K562 (cell line): ENCODE data around the gene BRPF1. TPM values are rescaled to one million over a fixed set of nuclear protein-coding genes. Genes with fewer than 3 reads are reported as not detected.

Source experiments
- ARID1B ChIP-seq: fragments of 450-650 bp; IDR thresholded peaks from 2 replicates; pipeline ENCODE4 v1.6.1; 2016; ENCODE audit warnings: antibody characterized with exemption, mild to moderate bottlenecking, inconsistent platforms
- ARID4B ChIP-seq: sonication (generic); formaldehyde crosslinking; IDR thresholded peaks from 2 replicates; pipeline ENCODE4 v1.8.0; 2022; ENCODE audit warnings: mild to moderate bottlenecking, missing genetic modification reagents
- CHD4 ChIP-seq: fragments of 200-600 bp; sonication (generic); IDR thresholded peaks from 3 replicates; pipeline ENCODE4 v1.6.1; 2012; ENCODE audit warnings: low read depth, mild to moderate bottlenecking, mixed read lengths, low read length, inconsistent platforms; ENCODE audit not compliant: insufficient read depth, insufficient replicate concordance, poor library complexity, severe bottlenecking
- CREB1 ChIP-seq, 2 experiments: sonication (generic) in 1 of 2; formaldehyde crosslinking in 1 of 2; IDR thresholded peaks; 2 replicates each; pipeline versions ENCODE4 v1.6.1 to v1.8.0; 2012 to 2022; ENCODE audit warnings: inconsistent platforms in 1 of 2, mild to moderate bottlenecking in 1 of 2, missing genetic modification reagents in 1 of 2, moderate library complexity in 1 of 2
- ELF2 ChIP-seq: fragments of 250-450 bp; sonication (Bioruptor Pico); IDR thresholded peaks from 2 replicates; pipeline ENCODE4 v1.5.0; 2021; ENCODE audit warnings: mild to moderate bottlenecking
- FOXP4 ChIP-seq: sonication (generic); formaldehyde crosslinking; IDR thresholded peaks from 2 replicates; pipeline ENCODE4 v1.8.0; 2022; ENCODE audit warnings: mild to moderate bottlenecking, missing genetic modification reagents, borderline replicate concordance
- PTRF ChIP-seq: fragments of 450-650 bp; IDR thresholded peaks from 2 replicates; pipeline ENCODE4 v1.6.1; 2016; ENCODE audit warnings: mild to moderate bottlenecking, missing genetic modification characterization, missing compliant biosample characterization
- SMARCC2 ChIP-seq: fragments of 450-650 bp; IDR thresholded peaks from 2 replicates; pipeline ENCODE4 v1.6.1; 2017; ENCODE audit warnings: antibody characterized with exemption, moderate library complexity, mild to moderate bottlenecking, low read depth
- SOX6 ChIP-seq: fragments of 450-650 bp; IDR thresholded peaks from 2 replicates; pipeline ENCODE4 v1.6.1; 2014; ENCODE audit warnings: mild to moderate bottlenecking
- ZNF174 ChIP-seq: fragments of 250-450 bp; sonication (Bioruptor Pico); IDR thresholded peaks from 2 replicates; pipeline ENCODE4 v1.4.0; 2020; ENCODE audit warnings: mild to moderate bottlenecking
- ZNF282 ChIP-seq: sonication (generic); formaldehyde crosslinking; IDR thresholded peaks from 2 replicates; pipeline ENCODE4 v1.8.1; 2023; ENCODE audit warnings: missing genetic modification reagents
- polyA plus RNA-seq, 8 experiments: library from polyadenylated mRNA; depleted of rRNA in 4 of 8; stranded (reverse) in 5 of 8; unstranded in 3 of 8; fragments of >200 nt; fragmentation: Nextera tagmentation in 2 of 8; fragmentation: Illumina TruSeq in 1 of 8; extraction: Ambion mirVana in 2 of 8; extraction: Trizol in 1 of 8; gene quantifications; 2 replicates each; pipeline versions ENCODE4 v1.2.1 to v1.2.3, GENCODE V29; 2011 to 2014; ENCODE audit warnings: inconsistent platforms in 1 of 8, missing spikeins in 1 of 8
- total RNA-seq, 7 experiments: library from RNA; depleted of rRNA in 6 of 7; stranded (reverse); fragments of >200 nt in 6 of 7; fragmentation: Illumina TruSeq in 2 of 7; extraction: Trizol in 2 of 7; gene quantifications; 2 replicates each; pipeline versions ENCODE4 v1.2.1 to v1.2.3, GENCODE V29; 2011 to 2021; ENCODE audit warnings: low replicate concordance in 1 of 7
- TF ChIP-seq, protein P1 (sequence below): conservative IDR thresholded peaks from 2 replicates; pipeline ENCODE4 v1.6.1; 2011; ENCODE audit warnings: low read depth, mild to moderate bottlenecking, low read length; ENCODE audit not compliant: control insufficient read depth

BRPF1 gene
- total and polyA plus RNA-seq, 9 of the 15 experiments (the other 6 are each of a cell fraction or from before 2014, with no cell fraction given), result 1.1 to 40.2 (median 23.5) TPM

- TF ChIP-seq, protein P1, sequence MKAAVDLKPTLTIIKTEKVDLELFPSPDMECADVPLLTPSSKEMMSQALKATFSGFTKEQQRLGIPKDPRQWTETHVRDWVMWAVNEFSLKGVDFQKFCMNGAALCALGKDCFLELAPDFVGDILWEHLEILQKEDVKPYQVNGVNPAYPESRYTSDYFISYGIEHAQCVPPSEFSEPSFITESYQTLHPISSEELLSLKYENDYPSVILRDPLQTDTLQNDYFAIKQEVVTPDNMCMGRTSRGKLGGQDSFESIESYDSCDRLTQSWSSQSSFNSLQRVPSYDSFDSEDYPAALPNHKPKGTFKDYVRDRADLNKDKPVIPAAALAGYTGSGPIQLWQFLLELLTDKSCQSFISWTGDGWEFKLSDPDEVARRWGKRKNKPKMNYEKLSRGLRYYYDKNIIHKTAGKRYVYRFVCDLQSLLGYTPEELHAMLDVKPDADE, result peak; percentile 62
- TF ChIP-seq ZNF174, result no peak
- TF ChIP-seq FOXP4 (CRISPR knock-in tag), result peak; percentile 90
- no peak for TF ChIP-seq SOX6
- peak; percentile 90 for TF ChIP-seq ARID4B (CRISPR knock-in tag)
- TF ChIP-seq ZNF282 (CRISPR knock-in tag), result no peak
- TF ChIP-seq SMARCC2, result no peak
- peak; percentile 54 for TF ChIP-seq ARID1B
- no peak for TF ChIP-seq PTRF
- TF ChIP-seq CHD4, result no peak
- 0 out of 2 replicates have a peak, but pooled peaks have one; percentile 3 for TF ChIP-seq CREB1 (IDR thresholded peaks at IDR 0.05)
- TF ChIP-seq CREB1 (CRISPR knock-in tag; IDR thresholded peaks at IDR 0.05), result peak; percentile 70; the same call in 1 of the 2 replicates
- no peak for TF ChIP-seq ELF2 (CRISPR knock-in tag)
Measured at GRCh38 chr3:9749645-9750555, 18.4 kb downstream of the BRPF1 start, which contains the start of gene OGG1 (continued).
